GM12891 (cell line): ENCODE measurements around the gene CATSPERD.

Source experiments
- PAX5 ChIP-seq: IDR thresholded peaks from 2 replicates; pipeline ENCODE4 v1.6.1; 2011; ENCODE audit warnings: low read length, moderate library complexity, mild to moderate bottlenecking; ENCODE audit not compliant: insufficient read depth, severe bottlenecking
- POLR2A ChIP-seq: IDR thresholded peaks from 2 replicates; pipeline ENCODE4 v1.6.1; 2011; ENCODE audit warnings: low read depth, low read length, control low read depth
- POLR2AphosphoS5 ChIP-seq: IDR thresholded peaks from 2 replicates; pipeline ENCODE4 v1.6.1; 2011; ENCODE audit warnings: low read depth, low read length, control low read depth
- SPI1 ChIP-seq: IDR thresholded peaks from 2 replicates; pipeline ENCODE4 v1.6.1; 2011; ENCODE audit warnings: low read depth, low read length, control low read depth
- TAF1 ChIP-seq: IDR thresholded peaks from 2 replicates; pipeline ENCODE4 v1.6.1; 2011; ENCODE audit warnings: low read depth, low read length, control low read depth

- TF ChIP-seq TAF1 = no peak
- TF ChIP-seq POLR2A = no peak
- no peak for TF ChIP-seq POLR2AphosphoS5
- TF ChIP-seq SPI1 = no peak
- TF ChIP-seq PAX5 = no peak
Observed at GRCh38 chr19:5787409-5788182, 67.2 kb downstream of the CATSPERD start.
